T47D (cell line): Measurements from ENCODE around the gene SCFD2.

Experiments used
- DNase-seq, 2 experiments: peaks; one replicate each; pipeline versions ENCODE4 v3.0.0 to v3.0.0-alpha.2; 2011 to 2012; ENCODE audit warnings: low read depth in 1 of 2, low spot score in 1 of 2
- JUND ChIP-seq: IDR thresholded peaks from 2 replicates; pipeline ENCODE4 v1.6.1; 2012; ENCODE audit warnings: low read depth
- in situ Hi-C: cut with HindIII; loops from 2 replicates; pipeline ENCODE4 v1.10.0; 2016; ENCODE audit warnings: low sequenced_read_pairs, low pct_unique_long_range_greater_than_20kb

The SCFD2 gene

GRCh38 chr4:52870225-52870624 is 495.6 kb downstream of the SCFD2 start:
- no peak for TF ChIP-seq JUND
- in situ Hi-C loops: no loop called here
- no peak for DNase-seq

GRCh38 chr4:52869656-52870055 is 496.2 kb downstream of the SCFD2 start:
- no peak for TF ChIP-seq JUND
- in situ Hi-C loops: no loop called here
- no peak for DNase-seq

- in situ Hi-C loops: no loop called here
- no peak for DNase-seq
Measured at GRCh38 chr4:52869196-52869595, 496.7 kb downstream of the SCFD2 start.

GRCh38 chr4:52868133-52868532 is 497.7 kb downstream of the SCFD2 start:
- no peak for TF ChIP-seq JUND
- in situ Hi-C loops: no loop called here
- DNase-seq: peak in 1 of 2 experiments; percentile 27

More at GRCh38 chr4:52869196-52869595, 496.7 kb downstream of the SCFD2 start:
- no peak for TF ChIP-seq JUND

- in situ Hi-C loops: no loop called here
- DNase-seq: no peak
- TF ChIP-seq JUND: no peak
Measured at GRCh38 chr4:52867163-52867562, 498.7 kb downstream of the SCFD2 start.

- in situ Hi-C loops: no loop called here
- TF ChIP-seq JUND: no peak
- DNase-seq: no peak
Measured at GRCh38 chr4:52866734-52867133, 499.1 kb downstream of the SCFD2 start.

- no peak for DNase-seq
- TF ChIP-seq JUND: no peak
- in situ Hi-C loops: no loop called here
Measured at GRCh38 chr4:52865300-52865699, 500.6 kb downstream of the SCFD2 start.

GRCh38 chr4:52864793-52865192 is 501.1 kb downstream of the SCFD2 start:
- no peak for TF ChIP-seq JUND
- no peak for DNase-seq
- in situ Hi-C loops: no loop called here

- in situ Hi-C loops: no loop called here
- no peak for DNase-seq
- TF ChIP-seq JUND: no peak
Measured at GRCh38 chr4:52863324-52863723, 502.5 kb downstream of the SCFD2 start.

GRCh38 chr4:52862639-52863161 is 503.2 kb downstream of the SCFD2 start:
- DNase-seq: no peak
- in situ Hi-C loops: no loop called here
- TF ChIP-seq JUND: no peak

- TF ChIP-seq JUND: no peak
- peak; percentile 83 to 86 for DNase-seq
- in situ Hi-C loops: no loop called here
Measured at GRCh38 chr4:52861879-52862616, 503.8 kb downstream of the SCFD2 start, which contains the start of gene RASL11B. RASL11B (plus strand) TSS chr4:52862317; CDS start chr4:52862508, 191 bp downstream.

- in situ Hi-C loops: no loop called here
- no peak for TF ChIP-seq JUND
- no peak for DNase-seq
Measured at GRCh38 chr4:52861171-52861823, 504.6 kb downstream of the SCFD2 start.

GRCh38 chr4:52860361-52860760 is 505.5 kb downstream of the SCFD2 start:
- no peak for TF ChIP-seq JUND
- in situ Hi-C loops: no loop called here
- no peak for DNase-seq

- no peak for DNase-seq
- no peak for TF ChIP-seq JUND
- in situ Hi-C loops: no loop called here
Measured at GRCh38 chr4:52856801-52857200, 509.1 kb downstream of the SCFD2 start.
